HG02623 (cell line): ENCODE measurements around the gene FAM170A.
A peak's percentile ranks its signal among the peaks of the same experiment; 100 is the strongest.

Source experiments
- ATAC-seq: cut with Tn5 transposase; IDR thresholded peaks from one replicate; pipeline ENCODE4 v1.9.1; 2021; ENCODE audit warnings: moderate library complexity; ENCODE audit not compliant: unreplicated experiment

Gene FAM170A

GRCh38 chr5:119629339-119629738 lies at the start of gene FAM170A:
TSS of gene FAM170A (plus strand) at chr5:119629558. CDS start at chr5:119629769, 211 bp downstream.
- ATAC-seq: no peak

GRCh38 chr5:119582987-119583386 lies 46.4 kb upstream of the FAM170A start:
- ATAC-seq: no peak

- peak; percentile 81 for ATAC-seq
Observed at GRCh38 chr5:119583684-119584083, 45.7 kb upstream of the FAM170A start.

- no peak for ATAC-seq
Observed at GRCh38 chr5:119596046-119596445, 33.3 kb upstream of the FAM170A start.

- ATAC-seq: no peak
Observed at GRCh38 chr5:119597728-119598298, 31.5 kb upstream of the FAM170A start.

- no peak for ATAC-seq
Observed at GRCh38 chr5:119613937-119614336, 15.4 kb upstream of the FAM170A start.

- ATAC-seq: no peak
Observed at GRCh38 chr5:119614838-119615237, 14.5 kb upstream of the FAM170A start.

GRCh38 chr5:119626086-119626485 lies 3.3 kb upstream of the FAM170A start:
- ATAC-seq: no peak

- no peak for ATAC-seq
Observed at GRCh38 chr5:119630752-119631440, 1.5 kb downstream of the FAM170A start.

GRCh38 chr5:119631660-119632059 lies 2.3 kb downstream of the FAM170A start:
- no peak for ATAC-seq

- ATAC-seq: no peak
Observed at GRCh38 chr5:119651486-119651885, 22.1 kb downstream of the FAM170A start.

GRCh38 chr5:119655061-119655460 lies 25.7 kb downstream of the FAM170A start:
- ATAC-seq: no peak

- no peak for ATAC-seq
Observed at GRCh38 chr5:119656023-119656422, 26.7 kb downstream of the FAM170A start.

GRCh38 chr5:119666542-119666941 lies 37.2 kb downstream of the FAM170A start:
- no peak for ATAC-seq

- no peak for ATAC-seq
Observed at GRCh38 chr5:119678351-119679028, 49.1 kb downstream of the FAM170A start.

GRCh38 chr5:119680080-119680479 lies 50.7 kb downstream of the FAM170A start:
- no peak for ATAC-seq

- no peak for ATAC-seq
Observed at GRCh38 chr5:119681734-119682133, 52.4 kb downstream of the FAM170A start.

GRCh38 chr5:119682372-119682771 lies 53.0 kb downstream of the FAM170A start:
- ATAC-seq: no peak
